C4-2B (cell line): Measurements from ENCODE around the gene FMNL2.

ENCODE experiments used
- CTCF ChIP-seq: fragments of 450-650 bp; conservative IDR thresholded peaks from 2 replicates; pipeline ENCODE4 v1.5.1; 2017; ENCODE audit warnings: mild to moderate bottlenecking
- ZFX ChIP-seq: fragments of 450-650 bp; IDR thresholded peaks from 2 replicates; pipeline ENCODE4 v1.6.1; 2017

GRCh38 chr2:152572031-152572430 is 237.1 kb downstream of the FMNL2 start:
- no peak for TF ChIP-seq ZFX
- TF ChIP-seq CTCF, result no peak
